ENCODE measurements around the gene GRID1. TPM values are rescaled to one million over a fixed set of nuclear protein-coding genes. Genes with fewer than 3 reads are reported as not detected.
"Not testable (repeated sequence)": the region's sequence is repeated elsewhere in the genome, so short reads cannot be mapped to it uniquely, and the experiment has no call there.

GRID1 gene
- total and polyA plus RNA-seq, 7 experiments from 2014 or later = not detected

DNA sequence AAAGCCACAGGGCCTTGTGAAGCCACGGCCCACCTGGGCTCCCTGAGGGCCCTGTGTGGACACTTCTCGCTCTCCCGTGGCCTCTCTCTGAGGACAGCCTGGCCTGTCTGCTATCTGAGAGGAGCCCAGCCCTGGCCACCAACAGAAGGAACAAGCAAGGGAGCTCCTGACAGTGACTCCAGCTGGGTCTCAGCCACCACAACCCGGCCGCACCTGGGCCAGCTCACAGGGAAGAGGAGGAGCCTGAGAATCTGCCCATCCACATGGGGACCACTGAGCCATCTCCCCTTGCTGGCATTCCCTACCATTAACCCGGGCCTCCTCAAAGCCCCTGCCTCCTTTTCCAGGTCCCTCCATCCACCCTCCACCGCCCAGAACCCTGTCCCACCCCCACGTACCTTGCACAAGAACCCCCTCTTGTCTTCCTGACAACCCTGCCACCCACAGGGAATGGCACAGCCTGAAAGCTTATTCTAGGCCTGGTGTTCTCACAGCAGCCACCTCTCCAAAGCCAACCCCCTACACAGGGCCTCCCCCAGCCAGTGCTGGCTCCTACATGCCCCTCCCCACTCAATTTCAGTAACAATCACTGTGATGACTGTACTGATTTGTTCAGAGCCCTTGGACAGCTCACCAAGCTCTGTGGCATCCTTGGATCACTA lies 120.2 kb downstream of the GRID1 start:
- intact Hi-C loops (cut with micrococcal nuclease) = no loop called here
- CTCF ChIA-PET = no interaction called here
- peaks cover 0 to 16% (median 0%) of the 10 kb centered on the region in 5 donors for H3K27me3 Mint-ChIP-seq
- DNase-seq (no peak), ATAC-seq (no peak)
- H3K4me1 ChIP-seq (ENCODE audit: control insufficient read depth in 2 of 2, insufficient read depth in 2 of 2, low read length in 2 of 2) = no peaks in the 10 kb centered on the region
- peaks cover 0 to 33% (median 18%) of the 10 kb centered on the region in 11 donors for H3K9me3 Mint-ChIP-seq
- H3K27ac Mint-ChIP-seq = no peak overlapping the region
- no peak overlapping the region for H3K4me3 ChIP-seq (ENCODE audit: low read length)
- H3K4me1 Mint-ChIP-seq = no peaks in the 10 kb centered on the region
- H3K27ac ChIP-seq (ENCODE audit: low read depth, low read length) = no peak overlapping the region
- no peaks in the 10 kb centered on the region for H3K27me3 ChIP-seq (ENCODE audit: control insufficient read depth in 2 of 2, insufficient read depth in 2 of 2, low read length in 2 of 2)
- peaks cover 0 to 16% (median 0%) of the 10 kb centered on the region in 3 experiments for H3K9me3 ChIP-seq (ENCODE audit: control insufficient read depth in 2 of 3, low read length in 3 of 3)
- H3K36me3 Mint-ChIP-seq = peaks cover 0 to 4% (median 0%) of the 10 kb centered on the region in 5 donors
- H3K4me3 Mint-ChIP-seq = no peak overlapping the region
- H3K36me3 ChIP-seq (ENCODE audit: control insufficient read depth in 2 of 3, insufficient read depth in 3 of 3, low read length in 3 of 3) = no peaks in the 10 kb centered on the region
- POLR2A ChIA-PET = no interaction called here

DNA sequence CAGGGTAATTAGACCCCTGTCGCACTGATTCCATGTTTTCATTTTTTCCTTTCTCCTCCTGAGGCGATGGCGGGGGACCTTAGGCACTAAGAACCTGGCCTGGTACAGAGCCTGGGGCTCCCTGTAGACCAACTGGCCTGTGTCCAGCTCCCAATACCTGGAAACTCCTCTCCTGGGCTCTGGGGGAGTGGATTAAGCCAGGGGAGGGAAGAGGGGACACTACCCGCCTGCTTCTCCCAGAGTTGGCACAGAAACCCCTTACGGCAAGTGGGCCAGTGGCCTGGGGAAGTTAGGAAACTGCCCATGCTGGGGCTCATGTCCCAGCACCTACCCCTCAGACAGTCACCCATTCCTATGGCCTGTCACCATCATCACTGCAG lies 121.6 kb downstream of the GRID1 start:
- H3K27ac ChIP-seq (ENCODE audit: low read depth, low read length) = no peak overlapping the region
- Mint-ChIP-seq H3K36me3 (peaks cover 0 to 4% (median 0%) of the 10 kb centered on the region in 5 donors), H3K4me1 (no peaks in the 10 kb centered on the region), H3K4me3 (no peak overlapping the region), H3K27ac (no peak overlapping the region), H3K9me3 (peaks cover 0 to 25% (median 10%) of the 10 kb centered on the region in 11 donors), H3K27me3 (peaks cover 0 to 16% (median 0%) of the 10 kb centered on the region in 5 donors)
- DNase-seq (no peak), ATAC-seq (no peak)
- intact Hi-C loops (cut with micrococcal nuclease) = no loop called here
- no peaks in the 10 kb centered on the region for H3K27me3 ChIP-seq (ENCODE audit: control insufficient read depth in 2 of 2, insufficient read depth in 2 of 2, low read length in 2 of 2)
- CTCF ChIA-PET = no interaction called here
- no peaks in the 10 kb centered on the region for H3K36me3 ChIP-seq (ENCODE audit: control insufficient read depth in 2 of 3, insufficient read depth in 3 of 3, low read length in 3 of 3)
- H3K4me3 ChIP-seq (ENCODE audit: low read length) = no peak overlapping the region
- peaks cover 0 to 12% (median 0%) of the 10 kb centered on the region in 3 experiments for H3K9me3 ChIP-seq (ENCODE audit: control insufficient read depth in 2 of 3, low read length in 3 of 3)
- POLR2A ChIA-PET = no interaction called here
- H3K4me1 ChIP-seq (ENCODE audit: control insufficient read depth in 2 of 2, insufficient read depth in 2 of 2, low read length in 2 of 2) = no peaks in the 10 kb centered on the region

DNA sequence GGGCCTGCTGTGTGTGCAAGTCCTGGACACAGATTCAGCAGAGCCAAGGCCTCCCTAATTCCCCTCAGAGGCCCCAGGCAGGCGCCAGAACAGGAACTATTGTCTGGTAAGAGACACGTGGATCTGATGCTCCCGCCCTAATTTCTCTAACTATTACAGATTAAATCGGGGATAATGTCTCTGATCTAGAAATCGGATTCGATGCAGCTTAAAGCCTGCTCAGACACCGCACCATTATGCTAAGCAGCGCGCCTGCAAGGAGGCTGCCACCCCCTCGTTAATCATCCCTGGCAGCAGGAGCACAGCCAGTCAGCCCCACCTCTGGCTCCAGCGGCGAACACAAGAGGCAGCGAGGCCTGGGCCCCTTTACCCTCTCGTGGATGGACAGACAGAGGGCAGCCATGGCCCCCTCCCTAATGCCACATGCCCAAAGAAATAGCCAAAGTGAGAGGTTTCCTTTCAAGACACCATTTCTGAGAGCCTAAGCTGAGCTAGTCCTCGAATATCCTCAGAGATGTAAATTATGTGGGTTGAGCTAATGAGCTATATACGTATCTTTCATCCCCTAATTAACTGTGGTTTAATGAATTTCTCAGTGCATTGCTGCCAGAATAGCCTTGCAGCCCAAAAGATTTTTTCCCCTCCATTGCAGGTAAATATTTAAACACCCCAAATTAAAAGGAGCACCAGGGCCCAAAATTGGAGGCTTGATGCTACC lies 122.1 kb downstream of the GRID1 start:
- ATAC-seq (no peak), DNase-seq (no peak)
- H3K9me3 ChIP-seq (ENCODE audit: control insufficient read depth in 2 of 3, low read length in 3 of 3) = peaks cover 0 to 7% (median 0%) of the 10 kb centered on the region in 3 experiments
- CTCF ChIA-PET = no interaction called here
- POLR2A ChIA-PET = no interaction called here
- no peaks in the 10 kb centered on the region for H3K4me1 ChIP-seq (ENCODE audit: control insufficient read depth in 2 of 2, insufficient read depth in 2 of 2, low read length in 2 of 2)
- no peaks in the 10 kb centered on the region for H3K4me1 Mint-ChIP-seq
- H3K27me3 Mint-ChIP-seq = peaks cover 0 to 16% (median 0%) of the 10 kb centered on the region in 5 donors
- no peaks in the 10 kb centered on the region for H3K27me3 ChIP-seq (ENCODE audit: control insufficient read depth in 2 of 2, insufficient read depth in 2 of 2, low read length in 2 of 2)
- peaks cover 0 to 4% (median 0%) of the 10 kb centered on the region in 5 donors for H3K36me3 Mint-ChIP-seq
- no peak overlapping the region for H3K4me3 ChIP-seq (ENCODE audit: low read length)
- no peak overlapping the region for H3K27ac Mint-ChIP-seq
- intact Hi-C loops (cut with micrococcal nuclease) = no loop called here
- H3K36me3 ChIP-seq (ENCODE audit: control insufficient read depth in 2 of 3, insufficient read depth in 3 of 3, low read length in 3 of 3) = no peaks in the 10 kb centered on the region
- H3K27ac ChIP-seq (ENCODE audit: low read depth, low read length) = no peak overlapping the region
- H3K9me3 Mint-ChIP-seq = peaks cover 0 to 19% (median 6%) of the 10 kb centered on the region in 11 donors
- no peak overlapping the region for H3K4me3 Mint-ChIP-seq

DNA sequence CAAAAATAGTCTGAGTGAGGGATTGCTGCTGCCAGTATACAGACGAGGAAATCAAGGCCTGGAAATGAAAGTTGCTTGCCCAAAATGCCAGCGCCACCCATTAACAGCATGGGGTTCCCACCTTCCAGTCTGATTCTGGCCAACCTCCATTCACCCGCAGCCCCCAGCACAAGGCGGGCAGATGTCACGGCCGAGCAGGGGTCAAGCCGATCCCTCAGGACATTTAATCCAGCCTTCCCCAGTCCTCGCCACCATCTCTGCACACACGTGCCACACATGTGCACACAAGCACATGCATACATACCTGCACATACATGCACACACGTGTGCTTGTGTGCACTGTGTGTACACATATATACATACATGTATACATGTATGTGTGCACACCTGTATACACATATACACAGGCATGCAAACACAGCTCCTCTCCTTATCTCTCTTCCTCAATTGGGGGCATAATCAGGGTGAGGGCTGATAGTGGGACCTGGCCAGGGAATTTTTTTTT lies 122.9 kb downstream of the GRID1 start:
- intact Hi-C loops (cut with micrococcal nuclease) = no loop called here
- Mint-ChIP-seq H3K27ac (no peak overlapping the region), H3K27me3 (peaks cover 0 to 16% (median 0%) of the 10 kb centered on the region in 5 donors), H3K9me3 (peaks cover 0 to 15% (median 6%) of the 10 kb centered on the region in 11 donors), H3K4me3 (no peak overlapping the region), H3K36me3 (peaks cover 0 to 4% (median 0%) of the 10 kb centered on the region in 5 donors), H3K4me1 (no peaks in the 10 kb centered on the region)
- no peak for DNase-seq
- Histone ChIP-seq H3K36me3 (ENCODE audit: control insufficient read depth in 2 of 3, insufficient read depth in 3 of 3, low read length in 3 of 3) (no peaks in the 10 kb centered on the region), H3K4me1 (ENCODE audit: control insufficient read depth in 2 of 2, insufficient read depth in 2 of 2, low read length in 2 of 2) (no peaks in the 10 kb centered on the region), H3K9me3 (ENCODE audit: control insufficient read depth in 2 of 3, low read length in 3 of 3) (no peaks in the 10 kb centered on the region), H3K4me3 (ENCODE audit: low read length) (no peak overlapping the region), H3K27me3 (ENCODE audit: control insufficient read depth in 2 of 2, insufficient read depth in 2 of 2, low read length in 2 of 2) (no peaks in the 10 kb centered on the region), H3K27ac (ENCODE audit: low read depth, low read length) (no peak overlapping the region)
- POLR2A ChIA-PET = no interaction called here
- ATAC-seq = no peak
- CTCF ChIA-PET = no interaction called here

DNA sequence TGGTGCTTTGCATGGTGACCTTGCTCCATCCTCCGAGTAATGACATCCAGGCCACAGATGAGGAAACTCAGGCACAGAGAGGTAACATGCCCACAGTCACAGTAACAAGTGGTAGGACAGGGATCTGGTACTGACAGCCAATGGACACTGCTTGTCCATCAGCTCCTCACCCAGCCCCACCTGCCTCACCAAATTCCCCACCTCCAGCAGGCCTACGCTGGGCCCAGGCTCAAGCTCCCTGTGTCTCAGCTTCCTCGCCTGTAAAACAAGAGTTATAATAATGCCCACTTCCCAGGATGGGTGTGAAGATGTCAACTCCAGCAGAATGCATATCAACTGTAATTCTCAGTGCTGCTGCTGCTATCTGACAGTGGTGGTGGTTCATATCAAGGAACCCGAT lies 123.8 kb downstream of the GRID1 start:
- intact Hi-C loops (cut with micrococcal nuclease) = no loop called here
- Mint-ChIP-seq H3K36me3 (peaks cover 0 to 4% (median under 1%) of the 10 kb centered on the region in 5 donors), H3K4me1 (no peaks in the 10 kb centered on the region), H3K4me3 (no peak overlapping the region), H3K9me3 (peaks cover 0 to 13% (median 5%) of the 10 kb centered on the region in 11 donors), H3K27me3 (peaks cover 0 to 16% (median 0%) of the 10 kb centered on the region in 5 donors), H3K27ac (no peak overlapping the region)
- CTCF ChIA-PET = no interaction called here
- ATAC-seq (no peak), DNase-seq (no peak)
- H3K9me3 ChIP-seq (ENCODE audit: control insufficient read depth in 2 of 3, low read length in 3 of 3) = no peaks in the 10 kb centered on the region
- H3K4me1 ChIP-seq (ENCODE audit: control insufficient read depth in 2 of 2, insufficient read depth in 2 of 2, low read length in 2 of 2) = no peaks in the 10 kb centered on the region
- no peaks in the 10 kb centered on the region for H3K36me3 ChIP-seq (ENCODE audit: control insufficient read depth in 2 of 3, insufficient read depth in 3 of 3, low read length in 3 of 3)
- H3K27ac ChIP-seq (ENCODE audit: low read depth, low read length) = no peak overlapping the region
- no peaks in the 10 kb centered on the region for H3K27me3 ChIP-seq (ENCODE audit: control insufficient read depth in 2 of 2, insufficient read depth in 2 of 2, low read length in 2 of 2)
- POLR2A ChIA-PET = no interaction called here
- no peak overlapping the region for H3K4me3 ChIP-seq (ENCODE audit: low read length)

DNA sequence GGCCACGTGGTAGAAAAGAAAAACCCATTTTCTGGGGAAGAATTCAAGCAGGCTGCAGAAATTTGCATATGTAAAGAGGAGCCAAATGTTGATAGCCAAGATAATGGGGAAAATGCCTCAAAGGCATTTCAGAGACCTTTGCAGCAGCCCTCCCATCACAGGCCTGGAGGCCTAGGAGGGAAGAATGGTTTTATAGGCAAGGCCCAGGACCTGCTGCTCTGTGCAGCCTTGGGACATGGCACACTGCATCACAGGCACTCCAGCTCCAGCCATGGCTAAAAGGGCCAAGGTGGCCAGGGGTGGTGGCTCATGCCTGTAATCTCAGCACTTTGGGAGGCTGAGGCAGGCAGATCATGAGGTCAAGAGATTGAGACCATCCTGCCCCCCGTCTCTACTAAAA lies 128.5 kb downstream of the GRID1 start:
- ATAC-seq; CTCF ChIA-PET; H3K27ac ChIP-seq (ENCODE audit: low read depth, low read length); POLR2A ChIA-PET; H3K4me1 ChIP-seq (ENCODE audit: control insufficient read depth in 2 of 2, insufficient read depth in 2 of 2, low read length in 2 of 2); H3K36me3 Mint-ChIP-seq; H3K27me3 ChIP-seq (ENCODE audit: control insufficient read depth in 2 of 2, insufficient read depth in 2 of 2, low read length in 2 of 2); DNase-seq; H3K9me3 ChIP-seq (ENCODE audit: control insufficient read depth in 2 of 3, low read length in 3 of 3); H3K27me3 Mint-ChIP-seq; H3K4me3 ChIP-seq (ENCODE audit: low read length); intact Hi-C loops (cut with micrococcal nuclease); H3K4me1 Mint-ChIP-seq; H3K27ac Mint-ChIP-seq; H3K4me3 Mint-ChIP-seq; H3K36me3 ChIP-seq (ENCODE audit: control insufficient read depth in 2 of 3, insufficient read depth in 3 of 3, low read length in 3 of 3): not testable (repeated sequence)
- H3K9me3 Mint-ChIP-seq = peaks cover 0 to 14% (median 3%) of the 10 kb centered on the region in 11 donors
